H1 (cell line): ENCODE results near the gene TAF1D. TPM values are rescaled to one million over a fixed set of nuclear protein-coding genes. Genes with fewer than 3 reads are reported as not detected.

Experiments
- CTCF ChIA-PET: fragments of 300-600 bp; sonication (Branson Sonifier 250); formaldehyde crosslinking; loops from one replicate; lab custom pipeline; 2021; ENCODE audit not compliant: partially characterized antibody; lab: Charles Lee
- POLR2A ChIA-PET: fragments of 300-600 bp; sonication (Branson Sonifier 250); formaldehyde crosslinking; loops from one replicate; lab custom pipeline; 2021; ENCODE audit warnings: inconsistent platforms; ENCODE audit not compliant: partially characterized antibody; lab: Charles Lee
- DNase-seq, 2 experiments: peaks; one replicate each; pipeline versions ENCODE4 v3.0.0 to v3.0.0-alpha.2; 2010 to 2022; ENCODE audit warnings: low spot score in 2 of 2, low read depth in 1 of 2, mixed read lengths in 1 of 2
- FAIRE-seq: peaks from 2 replicates; lab custom pipeline; 2011; peaks lifted over from hg19 to GRCh38; lab: Jason Lieb, UNC
- H2AFZ ChIP-seq: 2 replicates; pipeline ENCODE4 v1.8.1; 2012; ENCODE audit warnings: low read length, inconsistent platforms
- H2AK5ac ChIP-seq: 2 replicates; pipeline ENCODE4 v1.6.1; 2013; ENCODE audit warnings: low read depth, low read length
- H2BK120ac ChIP-seq: replicated peaks from 2 replicates; pipeline ENCODE3; 2013; ENCODE audit warnings: low read depth, low read length, inconsistent platforms
- H2BK12ac ChIP-seq: 2 replicates; pipeline ENCODE4 v1.6.1; 2013; ENCODE audit warnings: low read depth, low read length
- H2BK15ac ChIP-seq: 2 replicates; pipeline ENCODE4 v1.6.1; 2013; ENCODE audit warnings: low read length
- H2BK20ac ChIP-seq: 2 replicates; pipeline ENCODE4 v1.6.1; 2013; ENCODE audit warnings: low read length
- H2BK5ac ChIP-seq: 2 replicates; pipeline ENCODE4 v1.6.1; 2013; ENCODE audit warnings: low read depth, low read length
- H3K14ac ChIP-seq: 2 replicates; pipeline ENCODE4 v1.6.1; 2013; ENCODE audit warnings: inconsistent platforms; ENCODE audit not compliant: insufficient read length
- H3K18ac ChIP-seq: 2 replicates; pipeline ENCODE4 v1.6.1; 2013; ENCODE audit warnings: low read length; ENCODE audit errors: extremely low read depth
- H3K23ac ChIP-seq: 2 replicates; pipeline ENCODE4 v1.6.1; 2013; ENCODE audit warnings: inconsistent platforms; ENCODE audit not compliant: insufficient read length
- H3K23me2 ChIP-seq: 2 replicates; pipeline ENCODE4 v1.6.1; 2013; ENCODE audit warnings: low read depth, low read length
- H3K27ac ChIP-seq: 2 replicates; pipeline ENCODE4 v1.6.1; 2011; ENCODE audit warnings: low read depth, low read length, inconsistent platforms
- H3K27me3 ChIP-seq, 4 experiments: replicated peaks in 1 of 4; 1 replicate in 1 of 4; 2 replicates in 3 of 4; pipeline versions ENCODE4 v1.6.1 to v1.8.1; 2011 to 2013; ENCODE audit warnings: low read length in 3 of 4, mild to moderate bottlenecking in 3 of 4, inconsistent platforms in 2 of 4, mixed read lengths in 2 of 4, moderate library complexity in 1 of 4; ENCODE audit not compliant: control insufficient read depth in 3 of 4, insufficient read depth in 3 of 4; ENCODE audit errors: extremely low read depth in 1 of 4
- H3K36me3 ChIP-seq, 4 experiments: 2 replicates each; pipeline versions ENCODE4 v1.6.1 to v1.8.1; 2011 to 2013; ENCODE audit warnings: mild to moderate bottlenecking in 4 of 4, low read length in 3 of 4, moderate library complexity in 2 of 4, control low read depth in 1 of 4, inconsistent platforms in 1 of 4; ENCODE audit not compliant: insufficient read depth in 4 of 4, control insufficient read depth in 2 of 4
- H3K4ac ChIP-seq: replicated peaks from 2 replicates; pipeline ENCODE3; 2013; ENCODE audit warnings: low read length, low read depth, mixed read lengths, inconsistent platforms; ENCODE audit not compliant: insufficient read length
- H3K4me1 ChIP-seq, 4 experiments: replicated peaks in 1 of 4; 1 replicate in 1 of 4; 2 replicates in 3 of 4; pipeline versions ENCODE4 v1.6.1 to v1.8.1; 2011 to 2013; ENCODE audit warnings: low read length in 3 of 4, inconsistent platforms in 2 of 4, mixed read lengths in 1 of 4; ENCODE audit not compliant: insufficient read depth in 4 of 4, control insufficient read depth in 3 of 4
- H3K4me2 ChIP-seq, 2 experiments: 2 replicates each; pipeline versions ENCODE4 v1.6.1 to v1.8.1; 2011 to 2013; ENCODE audit warnings: low read depth in 2 of 2, low read length in 2 of 2, control low read depth in 1 of 2, inconsistent platforms in 1 of 2, mild to moderate bottlenecking in 1 of 2; ENCODE audit not compliant: insufficient read depth in 1 of 2
- H3K4me3 ChIP-seq, 4 experiments: fragments of 200-600, 300-600 bp in 1 of 4; sonication (generic), shearing (Covaris generic), sonication (Bioruptor Twin) in 1 of 4; 2 replicates each; pipeline versions ENCODE4 v1.5.1 to v1.8.1; 2011 to 2016; ENCODE audit warnings: low read length in 4 of 4, low read depth in 3 of 4, control low read depth in 2 of 4, inconsistent platforms in 2 of 4, mild to moderate bottlenecking in 2 of 4, mixed read lengths in 1 of 4, moderate library complexity in 1 of 4; ENCODE audit not compliant: insufficient read depth in 2 of 4; ENCODE audit errors: extremely low read depth in 1 of 4
- H3K56ac ChIP-seq: replicated peaks from 2 replicates; pipeline ENCODE3; 2013; ENCODE audit warnings: low read depth, mild to moderate bottlenecking, mixed read lengths, low read length, inconsistent platforms; ENCODE audit not compliant: insufficient read length
- H3K79me1 ChIP-seq: 2 replicates; pipeline ENCODE4 v1.6.1; 2013; ENCODE audit warnings: low read depth, low read length, control low read depth
- H3K79me2 ChIP-seq, 2 experiments: 2 replicates each; pipeline versions ENCODE4 v1.6.1 to v1.8.1; 2012 to 2013; ENCODE audit warnings: low read length in 2 of 2, mild to moderate bottlenecking in 2 of 2, inconsistent platforms in 1 of 2; ENCODE audit not compliant: insufficient read depth in 2 of 2, control insufficient read depth in 1 of 2
- H3K9ac ChIP-seq, 4 experiments: replicated peaks in 1 of 4; 1 replicate in 1 of 4; 2 replicates in 3 of 4; pipeline versions ENCODE4 v1.6.1 to v1.8.1; 2011 to 2013; ENCODE audit warnings: low read depth in 3 of 4, low read length in 3 of 4, control low read depth in 2 of 4, mild to moderate bottlenecking in 2 of 4, moderate library complexity in 2 of 4, inconsistent platforms in 1 of 4; ENCODE audit errors: extremely low read depth in 1 of 4
- H3K9me3 ChIP-seq, 2 experiments: 2 replicates each; pipeline versions ENCODE4 v1.6.1 to v1.8.1; 2012 to 2013; ENCODE audit warnings: mild to moderate bottlenecking in 2 of 2, moderate library complexity in 2 of 2, control low read depth in 1 of 2, inconsistent platforms in 1 of 2, low read depth in 1 of 2, low read length in 1 of 2, mixed read lengths in 1 of 2; ENCODE audit not compliant: insufficient read depth in 2 of 2
- H4K20me1 ChIP-seq, 2 experiments: replicated peaks in 1 of 2; 2 replicates each; pipeline versions ENCODE3 to v1.8.1; 2011 to 2013; ENCODE audit warnings: inconsistent platforms in 2 of 2, low read length in 2 of 2, mild to moderate bottlenecking in 1 of 2; ENCODE audit not compliant: insufficient read depth in 2 of 2, control insufficient read depth in 1 of 2
- H4K5ac ChIP-seq: 2 replicates; pipeline ENCODE4 v1.6.1; 2013; ENCODE audit warnings: low read length, low read depth, mixed read lengths, inconsistent platforms; ENCODE audit not compliant: insufficient read length
- H4K8ac ChIP-seq: 2 replicates; pipeline ENCODE4 v1.8.0; 2013; ENCODE audit warnings: mild to moderate bottlenecking, moderate library complexity, low read length, inconsistent platforms; ENCODE audit not compliant: insufficient read depth; ENCODE audit errors: extremely low read depth
- H4K91ac ChIP-seq: replicated peaks from 2 replicates; pipeline ENCODE3; 2013; ENCODE audit warnings: low read length, mixed read lengths, inconsistent platforms; ENCODE audit not compliant: insufficient read length
- BRCA1 ChIP-seq: IDR thresholded peaks from 2 replicates; pipeline ENCODE4 v1.6.1; 2012; ENCODE audit warnings: low read depth, low read length, improper control_type of control experiment
- CTBP2 ChIP-seq: IDR thresholded peaks from 2 replicates; pipeline ENCODE4 v1.7.0; 2011; ENCODE audit warnings: borderline replicate concordance, mild to moderate bottlenecking, moderate library complexity, mixed read lengths, low read length; ENCODE audit not compliant: insufficient read depth, insufficient read length
- EGR1 ChIP-seq: IDR thresholded peaks from 2 replicates; pipeline ENCODE4 v1.6.1; 2011; ENCODE audit warnings: low read depth, low read length, borderline replicate concordance
- PHF8 ChIP-seq: fragments of 200-600 bp; sonication (generic); conservative IDR thresholded peaks from 2 replicates; pipeline ENCODE4 v1.7.1; 2012; ENCODE audit warnings: low read depth, mild to moderate bottlenecking, inconsistent platforms, low read length, moderate library complexity
- TAF7 ChIP-seq: optimal IDR thresholded peaks from 2 replicates; pipeline ENCODE3; 2011; ENCODE audit warnings: low read depth, mild to moderate bottlenecking, inconsistent platforms, low read length, moderate library complexity, borderline replicate concordance
- TBP ChIP-seq: IDR thresholded peaks from 2 replicates; pipeline ENCODE4 v1.6.1; 2011; ENCODE audit warnings: low read depth, low read length, improper control_type of control experiment
- WGBS, 2 experiments: shearing (Covaris generic) in 1 of 2; methylation state at CpG; one replicate each; pipeline versions ENCODE4 v1.1.6 to v1.1.7; 2013 to 2015; ENCODE audit warnings: low lambda C conversion rate in 2 of 2, mixed read lengths in 2 of 2, inconsistent platforms in 1 of 2, low coverage in 1 of 2, missing lambda C conversion rate in 1 of 2; ENCODE audit not compliant: insufficient replicate concordance in 2 of 2, insufficient coverage in 1 of 2, insufficient read length in 1 of 2; ENCODE audit errors: extremely low coverage in 1 of 2, missing lambda C conversion rate in 1 of 2; 5-methylcytosine and 5-hydroxymethylcytosine counted together
- polyA plus RNA-seq, 7 experiments: library from polyadenylated mRNA; depleted of rRNA in 3 of 7; stranded (reverse) in 5 of 7; unstranded in 2 of 7; fragments of >200 nt in 5 of 7; fragments of 200-250 nt in 2 of 7; gene quantifications; 1 replicate in 5 of 7; 2 replicates in 1 of 7; 4 replicates in 1 of 7; pipeline versions ENCODE4 v1.2.1 to v1.2.3, GENCODE V29; 2011 to 2013; ENCODE audit warnings: missing spikeins in 2 of 7, mixed read lengths in 2 of 7
- total RNA-seq: library from RNA; stranded (reverse); fragmentation: NEBNext Ultra II Directional; extraction: Animal tissue kit (Norgen Biotek cat#: 25700); gene quantifications from 2 replicates; pipeline ENCODE4 v1.2.1, GENCODE V29; 2021
- TF ChIP-seq, protein P1 (sequence below): IDR thresholded peaks from 2 replicates; pipeline ENCODE4 v1.6.1; 2011; ENCODE audit warnings: low read depth, mild to moderate bottlenecking, low read length; ENCODE audit not compliant: insufficient read depth

TAF1D gene
- total and polyA plus RNA-seq, 2 of the 8 experiments (the other 6 are each of a cell fraction or from before 2014, with no cell fraction given), result 64.7 to 212 TPM

DNA sequence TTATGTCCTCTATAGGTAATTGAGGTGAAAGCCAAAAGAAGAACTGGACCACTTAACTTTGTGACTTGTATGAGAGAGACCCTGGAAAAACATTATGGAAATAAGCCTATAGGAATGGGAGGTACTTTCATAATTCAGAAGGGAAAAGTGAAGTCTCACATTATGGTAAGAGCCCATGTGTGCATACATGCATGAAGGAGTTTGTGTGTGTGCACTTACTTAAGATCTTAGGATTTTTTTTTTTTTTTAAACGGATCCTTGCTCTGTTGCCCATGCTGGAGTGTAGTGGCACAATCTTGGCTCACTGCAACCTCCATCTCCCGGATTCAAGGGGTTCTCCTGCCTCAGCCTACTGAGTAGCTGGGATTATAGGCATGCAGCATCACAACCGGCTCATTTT, 16.0 kb upstream of the TAF1D start:
- Histone ChIP-seq H2BK20ac (no peak overlapping the region), H2AFZ (no peak overlapping the region), H3K9ac (no peak overlapping the region), H3K27me3 (no peaks in the 10 kb centered on the region), H4K20me1 (peaks cover 0 to 2% of the 10 kb centered on the region in 2 experiments)
- TF ChIP-seq CTBP2 (no peak), EGR1 (no peak), BRCA1 (no peak), TAF7 (no peak), PHF8 (no peak), TBP (no peak)
- TF ChIP-seq, protein P1, sequence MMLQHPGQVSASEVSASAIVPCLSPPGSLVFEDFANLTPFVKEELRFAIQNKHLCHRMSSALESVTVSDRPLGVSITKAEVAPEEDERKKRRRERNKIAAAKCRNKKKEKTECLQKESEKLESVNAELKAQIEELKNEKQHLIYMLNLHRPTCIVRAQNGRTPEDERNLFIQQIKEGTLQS, result no peak
- TF ChIP-seq, all 59 proteins: peak for 0
- Histone ChIP-seq H3K14ac (no peak overlapping the region), H3K27ac (no peak overlapping the region), H3K4me2 (no peak overlapping the region), H2BK15ac (no peak overlapping the region), H2BK12ac (no peak overlapping the region), H3K79me2 (no peaks in the 10 kb centered on the region), H2BK120ac (no peak overlapping the region), H4K5ac (no peak overlapping the region), H3K23me2 (no peaks in the 10 kb centered on the region), H2AK5ac (no peak overlapping the region), H3K4me1 (no peaks in the 10 kb centered on the region), H3K4me3 (no peak overlapping the region), H3K56ac (no peak overlapping the region), H4K8ac (no peak overlapping the region), H3K18ac (no peak overlapping the region), H3K79me1 (no peaks in the 10 kb centered on the region), H3K36me3 (peaks cover 4 to 58% (median 26%) of the 10 kb centered on the region in 4 experiments), H3K9me3 (no peaks in the 10 kb centered on the region; a peak in 1 of 4 replicates), H2BK5ac (no peak overlapping the region), H4K91ac (no peak overlapping the region), H3K4ac (no peak overlapping the region), H3K23ac (no peak overlapping the region)
- CTCF ChIA-PET, result no interaction called here
- POLR2A ChIA-PET, result interaction anchor here (1.6 to 4.5 kb wide), 4 partner anchors 16 to 33 kb away, joined by 5 to 23 read pairs (median 5); partner anchors contain the start of genes C11orf54, MED17 and TAF1D
- WGBS, 2 experiments, result 87% methylated on average over 3 of the region's 3 CpGs; no CpG with 5 or more reads in 1 of the 2 experiments
- DNase-seq, result no peak
- FAIRE-seq, result no peak
